GM12878 (cell line): ENCODE data around the gene RXRG. TPM values are rescaled to one million over a fixed set of nuclear protein-coding genes. Genes with fewer than 3 reads are reported as not detected.

Source experiments
- ATAC-seq: fragments of 200-7000 bp; cut with Tn5 transposase; 3 replicates; pipeline ENCODE4 v1.9.1; 2020; ENCODE audit warnings: mild to moderate bottlenecking, moderate library complexity
- BruUV-seq: library from RNA; stranded (reverse); fragments of 400-500 nt; replicated peaks from 2 replicates; lab custom pipeline; 2021; lab: Mats Ljungman, UMichigan
- CTCF ChIA-PET: fragments of 300-600 bp; sonication (Branson Sonifier 250); formaldehyde crosslinking; extraction: SDS; loops from one replicate; lab custom pipeline; 2021; ENCODE audit warnings: inconsistent platforms; lab: Yijun Ruan, JAX
- POLR2A ChIA-PET: fragments of 350-600 bp; formaldehyde crosslinking; extraction: SDS; loops from one replicate; lab custom pipeline; 2021; ENCODE audit warnings: inconsistent platforms; lab: Charles Lee
- RAD21 ChIA-PET: fragments of 300-600 bp; sonication (Branson Sonifier 250); formaldehyde crosslinking; loops from one replicate; lab custom pipeline; 2023; ENCODE audit warnings: antibody characterized with exemption; ENCODE audit not compliant: unreplicated experiment; lab: Charles Lee
- SMC1A ChIA-PET: fragments of 300-600 bp; sonication (Branson Sonifier 250); formaldehyde crosslinking; loops from one replicate; lab custom pipeline; 2023; ENCODE audit not compliant: unreplicated experiment, uncharacterized antibody; lab: Charles Lee
- DNase-seq: peaks from one replicate; pipeline ENCODE4 v3.0.0-alpha.2; 2011; ENCODE audit warnings: low read depth, low spot score
- FAIRE-seq: peaks from 3 replicates; lab custom pipeline; 2011; peaks lifted over from hg19 to GRCh38; lab: Jason Lieb, UNC
- H2AFZ ChIP-seq: 2 replicates; pipeline ENCODE4 v1.6.0; 2011; ENCODE audit warnings: low read depth, low read length, control low read depth; ENCODE audit not compliant: control insufficient read depth
- H3K27ac ChIP-seq: 2 replicates; pipeline ENCODE4 v1.5.1; 2011; ENCODE audit warnings: control low read depth; ENCODE audit not compliant: control insufficient read depth, insufficient read depth
- H3K27me3 ChIP-seq, 2 experiments: replicated peaks in 1 of 2; 2 replicates each; pipeline versions ENCODE4 v1.6.0 to v1.6.1; 2011; ENCODE audit warnings: low read length in 1 of 2; ENCODE audit not compliant: control insufficient read depth in 2 of 2, insufficient read depth in 2 of 2
- H3K36me3 ChIP-seq, 2 experiments: 2 replicates each; pipeline ENCODE4 v1.5.1; 2011; ENCODE audit warnings: low read length in 1 of 2; ENCODE audit not compliant: control insufficient read depth in 2 of 2, insufficient read depth in 2 of 2
- H3K4me1 ChIP-seq: 2 replicates; pipeline ENCODE4 v1.6.1; 2011; ENCODE audit warnings: mild to moderate bottlenecking, low read length, moderate library complexity, mixed read lengths; ENCODE audit not compliant: control insufficient read depth, insufficient read depth
- H3K4me2 ChIP-seq: 2 replicates; pipeline ENCODE4 v1.6.0; 2011; ENCODE audit warnings: control low read depth; ENCODE audit not compliant: control insufficient read depth, insufficient read depth
- H3K4me3 ChIP-seq: fragments of 200-600 bp; sonication (generic); 2 replicates; pipeline ENCODE4 v1.5.1; 2016
- H3K79me2 ChIP-seq: 2 replicates; pipeline ENCODE4 v1.6.0; 2011; ENCODE audit warnings: low read length; ENCODE audit not compliant: control insufficient read depth, insufficient read depth
- H3K9ac ChIP-seq: 2 replicates; pipeline ENCODE4 v1.8.0; 2011; ENCODE audit warnings: low read length, control low read depth, mixed read lengths; ENCODE audit not compliant: control insufficient read depth, insufficient read depth
- H3K9me3 ChIP-seq: replicated peaks from 3 replicates; pipeline ENCODE4 v1.5.1; 2011; ENCODE audit warnings: mild to moderate bottlenecking, low read length; ENCODE audit not compliant: control insufficient read depth, insufficient read depth
- H4K20me1 ChIP-seq: 2 replicates; pipeline ENCODE4 v1.6.0; 2011; ENCODE audit not compliant: control insufficient read depth, insufficient read depth
- CEBPB ChIP-seq, 2 experiments: fragments of 150-350 bp in 1 of 2; IDR thresholded peaks; 2 replicates each; pipeline ENCODE4 v1.6.1; 2012 to 2014; ENCODE audit warnings: low read depth in 2 of 2, low read length in 2 of 2, borderline replicate concordance in 1 of 2, inconsistent platforms in 1 of 2
- E2F8 ChIP-seq: fragments of 450-650 bp; IDR thresholded peaks from 2 replicates; pipeline ENCODE4 v1.6.1; 2018; ENCODE audit warnings: mild to moderate bottlenecking, low read depth, moderate library complexity; ENCODE audit not compliant: partially characterized antibody
- IRF3 ChIP-seq: fragments of 450-650 bp; IDR thresholded peaks from 2 replicates; pipeline ENCODE4 v1.6.1; 2014; ENCODE audit warnings: mild to moderate bottlenecking
- PAX5 ChIP-seq: IDR thresholded peaks from 2 replicates; pipeline ENCODE4 v1.6.1; 2011; ENCODE audit warnings: low read depth, low read length, borderline replicate concordance
- RELA ChIP-seq: fragments of 450-650 bp; IDR thresholded peaks from 2 replicates; pipeline ENCODE4 v1.8.0; 2014; ENCODE audit warnings: borderline replicate concordance; ENCODE audit not compliant: partially characterized antibody
- RUNX3 ChIP-seq: IDR thresholded peaks from 2 replicates; pipeline ENCODE4 v1.6.1; 2012; ENCODE audit warnings: low read length, inconsistent platforms
- SREBF1 ChIP-seq: IDR thresholded peaks from 2 replicates; pipeline ENCODE4 v1.6.1; 2012; ENCODE audit warnings: mild to moderate bottlenecking, low read length
- SRF ChIP-seq, 2 experiments: IDR thresholded peaks; 2 replicates each; pipeline ENCODE4 v1.6.1; 2011; ENCODE audit warnings: low read depth in 2 of 2, low read length in 2 of 2, mild to moderate bottlenecking in 1 of 2, moderate library complexity in 1 of 2
- WGBS: methylation state at CpG from one replicate; pipeline ENCODE4 v1.1.6; 2016; ENCODE audit warnings: low lambda C conversion rate; ENCODE audit not compliant: insufficient replicate concordance, insufficient coverage; ENCODE audit errors: missing lambda C conversion rate; 5-methylcytosine and 5-hydroxymethylcytosine counted together
- in situ Hi-C: fragments of 300-500 bp; cut with MboI; formaldehyde crosslinking; loops from 9 replicates; pipeline ENCODE4 v1.14.3; 2018; ENCODE audit warnings: mixed read lengths
- intact Hi-C: fragments of 100-400 bp; cut with micrococcal nuclease; formaldehyde crosslinking; loops from one replicate; pipeline ENCODE4 v1.14.2; 2022; ENCODE audit not compliant: unreplicated experiment
- polyA plus RNA-seq, 11 experiments: library from polyadenylated mRNA; depleted of rRNA in 4 of 11; unstranded in 6 of 11; stranded (reverse) in 5 of 11; fragments of >200 nt; fragmentation: Nextera tagmentation in 4 of 11; fragmentation: Illumina TruSeq in 1 of 11; extraction: Ambion mirVana in 4 of 11; extraction: Trizol in 1 of 11; gene quantifications; 1 replicate in 1 of 11; 2 replicates in 10 of 11; pipeline versions ENCODE4 v1.2.1 to v1.2.3, GENCODE V29; 2011 to 2016; ENCODE audit warnings: inconsistent platforms in 2 of 11, missing spikeins in 2 of 11, low read depth in 1 of 11
- total RNA-seq, 4 experiments: library from RNA; depleted of rRNA in 3 of 4; stranded (reverse); fragments of >200 nt in 3 of 4; fragmentation: Illumina TruSeq in 1 of 4; extraction: Trizol in 1 of 4; gene quantifications; 2 replicates each; pipeline versions ENCODE4 v1.2.1 to v1.2.3, GENCODE V29; 2013 to 2021
- TF ChIP-seq, protein P1 (sequence below): IDR thresholded peaks from 2 replicates; pipeline ENCODE4 v1.6.1; 2011; ENCODE audit warnings: borderline replicate concordance, low read depth, mild to moderate bottlenecking, moderate library complexity, mixed read lengths, low read length; ENCODE audit not compliant: insufficient read depth; ENCODE audit errors: extremely low read length
- TF ChIP-seq, protein P2 (sequence below): IDR thresholded peaks from 2 replicates; pipeline ENCODE4 v1.6.1; 2012; ENCODE audit warnings: mild to moderate bottlenecking, low read depth, low read length

The RXRG gene
- total and polyA plus RNA-seq, 10 of the 15 experiments (the other 5 are each of a cell fraction or from before 2014, with no cell fraction given) = 0.10 TPM; not detected in 9

DNA sequence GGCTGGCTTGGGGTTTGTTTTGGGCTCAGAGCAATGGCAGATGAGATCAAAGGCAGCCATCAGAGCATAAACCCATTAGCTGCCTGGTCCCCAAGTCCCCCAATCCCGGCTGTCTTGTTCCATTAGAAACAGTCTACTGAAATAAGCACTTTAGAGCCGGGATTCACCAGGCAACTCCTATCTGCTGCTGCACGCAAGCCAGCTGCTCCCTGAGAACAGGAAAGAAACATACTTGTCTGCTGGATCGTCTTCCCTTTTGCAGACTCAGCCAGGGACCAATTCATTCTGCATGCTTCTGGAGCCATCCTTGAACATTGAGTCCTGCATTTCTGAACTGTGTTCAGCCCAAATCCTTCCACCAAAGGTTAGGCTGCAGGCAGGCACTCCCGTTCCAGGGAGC lies 21.8 kb downstream of the RXRG start (continued):
- TF ChIP-seq E2F8 (no peak), CEBPB (IDR thresholded peaks at IDR 0.05; ENCODE audit: borderline replicate concordance in 1 of 2, low read depth in 2 of 2, low read length in 2 of 2) (no peak), RUNX3 (no peak)

DNA sequence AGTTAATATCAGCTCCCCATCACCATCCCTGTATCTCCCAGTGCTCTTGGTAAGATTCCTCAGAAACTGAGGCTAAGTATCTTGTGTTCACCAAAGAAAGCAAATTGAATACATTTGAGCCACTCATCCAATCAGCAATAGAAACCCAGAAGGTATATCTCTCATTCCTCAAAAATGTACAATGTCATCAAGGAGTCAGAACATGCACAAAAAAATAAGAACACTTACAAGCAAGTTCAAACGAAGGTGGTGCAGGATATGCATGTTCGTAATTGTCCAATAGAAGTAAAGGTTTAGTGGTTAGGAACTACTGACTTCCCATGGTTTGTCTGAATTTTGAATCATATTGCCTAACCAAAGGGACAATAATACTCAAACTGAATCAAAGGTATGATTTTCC lies 24.3 kb downstream of the RXRG start:
- no TSS peak for BruUV-seq
- H4K20me1 ChIP-seq = no peaks in the 10 kb centered on the region
- no peaks in the 10 kb centered on the region for H3K79me2 ChIP-seq
- no peaks in the 10 kb centered on the region for H3K36me3 ChIP-seq
- SMC1A ChIA-PET = no interaction called here
- FAIRE-seq (no peak), DNase-seq (no peak), ATAC-seq (no peak)
- intact Hi-C loops = no loop called here
- 3% methylated on average over 2 of the region's 2 CpGs for WGBS
- H3K4me3 ChIP-seq = no peak overlapping the region
- H3K4me2 ChIP-seq = no peak overlapping the region
- H3K4me1 ChIP-seq = peaks cover 5% of the 10 kb centered on the region
- H3K9ac ChIP-seq = no peak overlapping the region
- no peaks in the 10 kb centered on the region for H3K9me3 ChIP-seq
- POLR2A ChIA-PET = no interaction called here
- CTCF ChIA-PET = no interaction called here
- in situ Hi-C loops = no loop called here
- peaks cover 0 to 7% of the 10 kb centered on the region in 2 experiments; a peak in 2 of 4 replicates for H3K27me3 ChIP-seq
- H3K27ac ChIP-seq = no peak overlapping the region
- no peak overlapping the region for H2AFZ ChIP-seq
- RAD21 ChIA-PET = no interaction called here
- TF ChIP-seq IRF3 (no peak), SRF (IDR thresholded peaks at IDR 0.05; ENCODE audit: low read depth in 2 of 2, low read length in 2 of 2) (no peak), SREBF1 (no peak), RELA (no peak), PAX5 (no peak)
- TF ChIP-seq, protein P1, sequence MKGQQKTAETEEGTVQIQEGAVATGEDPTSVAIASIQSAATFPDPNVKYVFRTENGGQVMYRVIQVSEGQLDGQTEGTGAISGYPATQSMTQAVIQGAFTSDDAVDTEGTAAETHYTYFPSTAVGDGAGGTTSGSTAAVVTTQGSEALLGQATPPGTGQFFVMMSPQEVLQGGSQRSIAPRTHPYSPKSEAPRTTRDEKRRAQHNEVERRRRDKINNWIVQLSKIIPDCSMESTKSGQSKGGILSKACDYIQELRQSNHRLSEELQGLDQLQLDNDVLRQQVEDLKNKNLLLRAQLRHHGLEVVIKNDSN = no peak
- TF ChIP-seq, protein P2, sequence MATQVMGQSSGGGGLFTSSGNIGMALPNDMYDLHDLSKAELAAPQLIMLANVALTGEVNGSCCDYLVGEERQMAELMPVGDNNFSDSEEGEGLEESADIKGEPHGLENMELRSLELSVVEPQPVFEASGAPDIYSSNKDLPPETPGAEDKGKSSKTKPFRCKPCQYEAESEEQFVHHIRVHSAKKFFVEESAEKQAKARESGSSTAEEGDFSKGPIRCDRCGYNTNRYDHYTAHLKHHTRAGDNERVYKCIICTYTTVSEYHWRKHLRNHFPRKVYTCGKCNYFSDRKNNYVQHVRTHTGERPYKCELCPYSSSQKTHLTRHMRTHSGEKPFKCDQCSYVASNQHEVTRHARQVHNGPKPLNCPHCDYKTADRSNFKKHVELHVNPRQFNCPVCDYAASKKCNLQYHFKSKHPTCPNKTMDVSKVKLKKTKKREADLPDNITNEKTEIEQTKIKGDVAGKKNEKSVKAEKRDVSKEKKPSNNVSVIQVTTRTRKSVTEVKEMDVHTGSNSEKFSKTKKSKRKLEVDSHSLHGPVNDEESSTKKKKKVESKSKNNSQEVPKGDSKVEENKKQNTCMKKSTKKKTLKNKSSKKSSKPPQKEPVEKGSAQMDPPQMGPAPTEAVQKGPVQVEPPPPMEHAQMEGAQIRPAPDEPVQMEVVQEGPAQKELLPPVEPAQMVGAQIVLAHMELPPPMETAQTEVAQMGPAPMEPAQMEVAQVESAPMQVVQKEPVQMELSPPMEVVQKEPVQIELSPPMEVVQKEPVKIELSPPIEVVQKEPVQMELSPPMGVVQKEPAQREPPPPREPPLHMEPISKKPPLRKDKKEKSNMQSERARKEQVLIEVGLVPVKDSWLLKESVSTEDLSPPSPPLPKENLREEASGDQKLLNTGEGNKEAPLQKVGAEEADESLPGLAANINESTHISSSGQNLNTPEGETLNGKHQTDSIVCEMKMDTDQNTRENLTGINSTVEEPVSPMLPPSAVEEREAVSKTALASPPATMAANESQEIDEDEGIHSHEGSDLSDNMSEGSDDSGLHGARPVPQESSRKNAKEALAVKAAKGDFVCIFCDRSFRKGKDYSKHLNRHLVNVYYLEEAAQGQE = no peak
